Measurements from ENCODE around the gene CFAP69. TPM values are rescaled to one million over a fixed set of nuclear protein-coding genes. Genes with fewer than 3 reads are reported as not detected.

Gene CFAP69
- total RNA-seq, 1 donor from 2014 or later: 2.0 TPM

DNA sequence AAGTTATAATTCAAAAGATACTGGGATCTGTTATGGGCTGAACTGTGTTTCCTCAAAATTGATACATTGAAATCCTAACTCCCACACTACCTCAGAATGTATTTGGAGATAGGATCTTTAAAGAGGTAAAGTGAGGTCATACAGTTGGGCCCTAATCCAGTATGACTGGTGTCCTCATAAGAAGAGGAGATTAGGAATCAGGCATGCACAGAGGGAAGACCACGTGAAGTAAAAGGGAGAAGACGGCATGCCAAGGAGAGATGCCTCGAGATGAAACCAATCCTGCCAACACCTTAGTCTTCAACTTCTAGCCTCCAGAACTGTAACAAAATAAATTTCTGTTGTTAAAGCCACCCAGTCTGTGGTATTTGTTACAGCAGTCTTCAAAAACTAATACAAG, 5.9 kb upstream of the CFAP69 start:
- Histone ChIP-seq H3K4me3 (ENCODE audit: insufficient read depth, low read depth, low read length) (no peak overlapping the region), H3K27me3 (ENCODE audit: insufficient read depth, low read length) (peaks cover 3% of the 10 kb centered on the region), H3K36me3 (ENCODE audit: insufficient read depth, low read length) (no peaks in the 10 kb centered on the region), H3K4me1 (ENCODE audit: insufficient read depth, low read length) (no peaks in the 10 kb centered on the region), H3K9ac (ENCODE audit: low read length) (no peak overlapping the region), H3K79me2 (ENCODE audit: insufficient read depth, low read length) (no peaks in the 10 kb centered on the region), H2AFZ (ENCODE audit: low read depth, low read length) (no peak overlapping the region), H3K4me2 (ENCODE audit: low read length) (no peak overlapping the region), H4K20me1 (ENCODE audit: insufficient read depth, low read length) (no peaks in the 10 kb centered on the region), H3K27ac (ENCODE audit: low read depth, low read length) (no peak overlapping the region), H3K9me3 (ENCODE audit: insufficient read depth, low read depth, low read length) (no peaks in the 10 kb centered on the region)
- Mint-ChIP-seq H3K9me3 (ENCODE audit: unreplicated experiment) (no peaks in the 10 kb centered on the region), H3K36me3 (ENCODE audit: low read depth, unreplicated experiment) (no peaks in the 10 kb centered on the region), H3K4me1 (ENCODE audit: low read depth, unreplicated experiment) (no peaks in the 10 kb centered on the region), H3K27ac (ENCODE audit: unreplicated experiment) (no peak overlapping the region), H3K4me3 (ENCODE audit: unreplicated experiment) (no peak overlapping the region), H3K27me3 (ENCODE audit: low read depth, unreplicated experiment) (no peaks in the 10 kb centered on the region)
- FAIRE-seq: no peak
- TF ChIP-seq EZH2 (IDR thresholded peaks at IDR 0.05; ENCODE audit: insufficient read depth, low read length): no peak
- TF ChIP-seq, protein P1, sequence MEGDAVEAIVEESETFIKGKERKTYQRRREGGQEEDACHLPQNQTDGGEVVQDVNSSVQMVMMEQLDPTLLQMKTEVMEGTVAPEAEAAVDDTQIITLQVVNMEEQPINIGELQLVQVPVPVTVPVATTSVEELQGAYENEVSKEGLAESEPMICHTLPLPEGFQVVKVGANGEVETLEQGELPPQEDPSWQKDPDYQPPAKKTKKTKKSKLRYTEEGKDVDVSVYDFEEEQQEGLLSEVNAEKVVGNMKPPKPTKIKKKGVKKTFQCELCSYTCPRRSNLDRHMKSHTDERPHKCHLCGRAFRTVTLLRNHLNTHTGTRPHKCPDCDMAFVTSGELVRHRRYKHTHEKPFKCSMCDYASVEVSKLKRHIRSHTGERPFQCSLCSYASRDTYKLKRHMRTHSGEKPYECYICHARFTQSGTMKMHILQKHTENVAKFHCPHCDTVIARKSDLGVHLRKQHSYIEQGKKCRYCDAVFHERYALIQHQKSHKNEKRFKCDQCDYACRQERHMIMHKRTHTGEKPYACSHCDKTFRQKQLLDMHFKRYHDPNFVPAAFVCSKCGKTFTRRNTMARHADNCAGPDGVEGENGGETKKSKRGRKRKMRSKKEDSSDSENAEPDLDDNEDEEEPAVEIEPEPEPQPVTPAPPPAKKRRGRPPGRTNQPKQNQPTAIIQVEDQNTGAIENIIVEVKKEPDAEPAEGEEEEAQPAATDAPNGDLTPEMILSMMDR (IDR thresholded peaks at IDR 0.05; ENCODE audit: insufficient read depth, low read depth, low read length): no peak
- DNase-seq (ENCODE audit: low read depth): no peak

DNA sequence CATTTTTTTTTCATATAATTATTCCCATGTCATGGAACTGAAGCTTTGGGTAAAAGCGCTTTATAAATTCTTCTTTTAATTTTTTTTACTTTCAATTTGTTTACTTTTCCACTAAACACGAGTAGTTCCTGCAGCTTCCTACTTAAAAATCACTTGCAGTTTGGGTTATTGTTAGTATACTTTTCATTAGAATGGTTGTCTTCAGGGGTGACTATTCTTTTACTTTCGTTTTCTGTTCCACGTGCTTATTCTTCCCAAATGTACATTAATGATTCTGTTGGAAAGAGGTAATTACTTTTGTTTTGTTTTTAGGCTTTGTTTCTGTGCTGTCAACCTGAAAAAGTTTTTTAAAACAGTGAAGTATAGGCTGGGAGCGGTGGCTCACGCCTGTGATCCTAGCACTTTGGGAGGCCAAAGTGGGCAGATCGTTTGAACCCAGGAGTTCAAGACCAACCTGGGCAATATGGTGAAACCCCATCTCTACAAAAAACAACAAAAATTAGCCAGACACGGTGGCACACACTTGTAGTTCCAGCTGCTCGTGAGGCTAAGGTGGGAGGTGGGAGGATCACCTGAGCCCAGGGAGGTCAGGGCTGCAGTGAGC, 5.2 kb upstream of the CFAP69 start:
- Mint-ChIP-seq H3K4me1 (ENCODE audit: low read depth, unreplicated experiment) (no peaks in the 10 kb centered on the region), H3K27ac (ENCODE audit: unreplicated experiment) (no peak overlapping the region), H3K27me3 (ENCODE audit: low read depth, unreplicated experiment) (no peaks in the 10 kb centered on the region), H3K9me3 (ENCODE audit: unreplicated experiment) (no peaks in the 10 kb centered on the region), H3K4me3 (ENCODE audit: unreplicated experiment) (no peak overlapping the region), H3K36me3 (ENCODE audit: low read depth, unreplicated experiment) (no peaks in the 10 kb centered on the region)
- peaks cover 3% of the 10 kb centered on the region for H3K27me3 ChIP-seq (ENCODE audit: insufficient read depth, low read length)
- no peaks in the 10 kb centered on the region for H4K20me1 ChIP-seq (ENCODE audit: insufficient read depth, low read length)
- no peak for FAIRE-seq
- H3K9me3 ChIP-seq (ENCODE audit: insufficient read depth, low read depth, low read length): no peaks in the 10 kb centered on the region
- no peak overlapping the region for H3K9ac ChIP-seq (ENCODE audit: low read length)
- H3K36me3 ChIP-seq (ENCODE audit: insufficient read depth, low read length): no peaks in the 10 kb centered on the region
- no peak for DNase-seq (ENCODE audit: low read depth)
- no peak overlapping the region for H3K4me3 ChIP-seq (ENCODE audit: insufficient read depth, low read depth, low read length)
- no peaks in the 10 kb centered on the region for H3K4me1 ChIP-seq (ENCODE audit: insufficient read depth, low read length)
- TF ChIP-seq, protein P1 (IDR thresholded peaks at IDR 0.05; ENCODE audit: insufficient read depth, low read depth, low read length): no peak
- TF ChIP-seq EZH2 (IDR thresholded peaks at IDR 0.05; ENCODE audit: insufficient read depth, low read length): no peak
- H3K4me2 ChIP-seq (ENCODE audit: low read length): no peak overlapping the region
- H3K27ac ChIP-seq (ENCODE audit: low read depth, low read length): no peak overlapping the region
- no peak overlapping the region for H2AFZ ChIP-seq (ENCODE audit: low read depth, low read length)
- no peaks in the 10 kb centered on the region for H3K79me2 ChIP-seq (ENCODE audit: insufficient read depth, low read length)

DNA sequence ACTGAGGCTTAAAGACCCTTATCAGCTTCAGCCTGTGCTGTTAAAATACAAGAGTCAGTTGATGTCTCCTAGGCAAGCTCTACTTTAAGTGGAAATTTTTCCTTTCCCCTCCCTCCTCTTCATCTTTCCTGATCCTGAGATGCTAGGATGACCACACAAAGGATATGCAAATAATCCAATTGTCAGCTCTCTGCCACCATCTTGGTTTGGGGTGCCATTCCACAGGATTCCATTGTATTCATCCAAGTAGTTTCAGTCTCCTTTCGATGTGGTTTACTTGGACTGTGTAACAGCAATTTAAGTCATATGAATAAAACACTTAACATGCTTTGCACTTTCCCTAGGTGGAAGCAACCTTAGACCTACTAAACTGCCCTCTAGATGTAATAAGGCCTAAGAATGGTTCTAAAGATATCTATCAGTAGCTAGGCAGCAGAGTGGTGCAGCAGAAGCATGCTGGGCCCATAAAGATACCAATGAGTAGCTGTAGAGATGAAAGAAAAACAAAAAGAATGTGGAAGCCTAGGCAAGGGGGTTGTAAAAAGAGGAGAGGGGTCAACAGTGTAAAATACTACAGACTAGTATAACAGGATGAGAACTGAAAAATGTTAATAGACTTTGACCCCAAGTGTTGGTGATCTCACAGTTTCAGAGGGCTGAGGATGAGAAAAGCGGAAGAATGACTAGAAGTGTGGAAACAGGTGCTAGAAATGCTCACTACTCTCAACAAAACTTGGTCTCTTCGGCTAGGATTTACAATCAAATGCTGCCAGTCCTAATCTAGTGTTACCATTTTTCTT, 2.4 kb upstream of the CFAP69 start:
- Histone ChIP-seq H3K4me1 (ENCODE audit: insufficient read depth, low read length) (peaks cover 5% of the 10 kb centered on the region), H3K9ac (ENCODE audit: low read length) (no peak overlapping the region), H3K4me3 (ENCODE audit: insufficient read depth, low read depth, low read length) (no peak overlapping the region), H3K4me2 (ENCODE audit: low read length) (no peak overlapping the region), H3K36me3 (ENCODE audit: insufficient read depth, low read length) (no peaks in the 10 kb centered on the region), H3K27ac (ENCODE audit: low read depth, low read length) (no peak overlapping the region), H3K79me2 (ENCODE audit: insufficient read depth, low read length) (no peaks in the 10 kb centered on the region), H3K9me3 (ENCODE audit: insufficient read depth, low read depth, low read length) (no peaks in the 10 kb centered on the region), H3K27me3 (ENCODE audit: insufficient read depth, low read length) (peaks cover 3% of the 10 kb centered on the region), H2AFZ (ENCODE audit: low read depth, low read length) (no peak overlapping the region), H4K20me1 (ENCODE audit: insufficient read depth, low read length) (no peaks in the 10 kb centered on the region)
- no peak overlapping the region for H3K4me3 Mint-ChIP-seq (ENCODE audit: unreplicated experiment)
- peaks cover 7% of the 10 kb centered on the region for H3K27me3 Mint-ChIP-seq (ENCODE audit: low read depth, unreplicated experiment)
- peaks cover 5% of the 10 kb centered on the region for H3K4me1 Mint-ChIP-seq (ENCODE audit: low read depth, unreplicated experiment)
- FAIRE-seq: no peak
- H3K9me3 Mint-ChIP-seq (ENCODE audit: unreplicated experiment): no peaks in the 10 kb centered on the region
- no peak for TF ChIP-seq EZH2 (IDR thresholded peaks at IDR 0.05; ENCODE audit: insufficient read depth, low read length)
- no peak overlapping the region for H3K27ac Mint-ChIP-seq (ENCODE audit: unreplicated experiment)
- no peak for DNase-seq (ENCODE audit: low read depth)
- no peaks in the 10 kb centered on the region for H3K36me3 Mint-ChIP-seq (ENCODE audit: low read depth, unreplicated experiment)

Data from astrocyte (in vitro differentiated cells and primary cell).